Peyer's patch (tissue), 4 donors: Measurements from ENCODE around the gene CCDC183.

Source experiments
- CTCF ChIP-seq, 6 experiments: fragments of 450-650 bp in 4 of 6; fragments of 200-600 bp in 2 of 6; sonication (generic) in 1 of 6; IDR thresholded peaks; one replicate each; pipeline ENCODE4 v1.5.1; 2017 to 2019; ENCODE audit warnings: antibody characterized with exemption in 6 of 6, mild to moderate bottlenecking in 3 of 6, moderate library complexity in 1 of 6
- POLR2A ChIP-seq, 2 donors: fragments of 450-650 bp; IDR thresholded peaks; one replicate each; pipeline ENCODE4 v1.5.1; 2017; ENCODE audit warnings: antibody characterized with exemption in 2 of 2, mild to moderate bottlenecking in 2 of 2, moderate library complexity in 2 of 2

GRCh38 chr9:136828474-136829140 is 32.5 kb downstream of the CCDC183 start:
- TF ChIP-seq CTCF (IDR thresholded peaks at IDR 0.05) (no peak), POLR2A (IDR thresholded peaks at IDR 0.05) (no peak)
